Body of pancreas (tissue), 4 donors: ENCODE measurements around the gene TAS2R31. TPM values are rescaled to one million over a fixed set of nuclear protein-coding genes. Genes with fewer than 3 reads are reported as not detected.

Source experiments
- ATAC-seq: fragments of 150-250 bp; one replicate; pipeline ENCODE4 v1.9.1; 2016
- DNase-seq, 4 donors: peaks; one replicate each; pipeline ENCODE4 v3.0.0-alpha.2; 2019
- H3K27ac ChIP-seq, 4 donors: fragments of 200-600 bp; sonication (generic); 1 replicate in 3 of 4; 2 replicates in 1 of 4; pipeline versions ENCODE4 v1.5.1 to v1.6.1; 2016 to 2019; ENCODE audit warnings: mild to moderate bottlenecking in 1 of 4, mixed read lengths in 1 of 4, moderate library complexity in 1 of 4
- H3K27me3 ChIP-seq, 2 donors: fragments of 200-600 bp; sonication (generic); one replicate each; pipeline ENCODE4 v1.6.0; 2016; ENCODE audit warnings: mild to moderate bottlenecking in 1 of 2
- H3K36me3 ChIP-seq, 2 donors: fragments of 200-600 bp; sonication (generic); replicated peaks in 1 of 2; 2 replicates each; pipeline ENCODE4 v1.5.1; 2016; ENCODE audit warnings: low read depth in 2 of 2; ENCODE audit not compliant: insufficient read depth in 1 of 2
- H3K4me1 ChIP-seq: fragments of 200-600 bp; sonication (generic); one replicate; pipeline ENCODE4 v1.6.0; 2016
- H3K4me3 ChIP-seq, 2 donors: fragments of 200-600 bp; sonication (generic); 1 replicate in 1 of 2; 2 replicates in 1 of 2; pipeline ENCODE4 v1.5.1; 2016 to 2019
- H3K9me3 ChIP-seq, 3 donors: fragments of 200-600 bp; sonication (generic); 1 replicate in 2 of 3; 2 replicates in 1 of 3; pipeline ENCODE4 v1.5.1; 2016
- CTCF ChIP-seq, 7 experiments: fragments of 450-650 bp in 4 of 7; fragments of 200-600 bp in 3 of 7; sonication (generic) in 3 of 7; IDR thresholded peaks; one replicate each; pipeline ENCODE4 v1.5.1; 2016 to 2019; ENCODE audit warnings: antibody characterized with exemption in 7 of 7
- POLR2A ChIP-seq, 3 donors: fragments of 450-650 bp; IDR thresholded peaks; one replicate each; pipeline ENCODE4 v1.6.1; 2016; ENCODE audit warnings: antibody characterized with exemption in 3 of 3, mild to moderate bottlenecking in 2 of 3
- WGBS, 2 donors: methylation state at CpG; one replicate each; pipeline ENCODE4 v1.1.5; 2017; 5-methylcytosine and 5-hydroxymethylcytosine counted together
- intact Hi-C: fragments of 100-400 bp; cut with DNase I; formaldehyde crosslinking; loops from one replicate; pipeline ENCODE4 v1.15.1; 2023
- total RNA-seq, 2 donors: library from RNA; depleted of rRNA; stranded (reverse); fragments of >200 nt; gene quantifications; one replicate each; pipeline ENCODE4 v1.1.0, GENCODE V29; 2016

TAS2R31 gene
- total RNA-seq = 1 to 10 TPM; 7.0 to 8.9 TPM

GRCh38 chr12:11031307-11031706 lies at the start of gene TAS2R31:
TSS of gene TAS2R31 (minus strand) at chr12:11031407. CDS start at chr12:11031335, 72 bp downstream.
- Histone ChIP-seq H3K36me3 (no peaks in the 10 kb centered on the region), H3K27me3 (no peaks in the 10 kb centered on the region), H3K4me1 (no peaks in the 10 kb centered on the region), H3K4me3 (no peak within 1 kb of the TSS), H3K27ac (no peak within 1 kb of the TSS), H3K9me3 (no peaks in the 10 kb centered on the region)
- ATAC-seq (no peak), DNase-seq (no peak)
- TF ChIP-seq POLR2A (IDR thresholded peaks at IDR 0.05) = no peak
- no peak for TF ChIP-seq CTCF (IDR thresholded peaks at IDR 0.05)
- intact Hi-C loops = no loop called here
- WGBS, 2 donors = 91 to 96% methylated on average over 6 of the region's 6 CpGs

DNA sequence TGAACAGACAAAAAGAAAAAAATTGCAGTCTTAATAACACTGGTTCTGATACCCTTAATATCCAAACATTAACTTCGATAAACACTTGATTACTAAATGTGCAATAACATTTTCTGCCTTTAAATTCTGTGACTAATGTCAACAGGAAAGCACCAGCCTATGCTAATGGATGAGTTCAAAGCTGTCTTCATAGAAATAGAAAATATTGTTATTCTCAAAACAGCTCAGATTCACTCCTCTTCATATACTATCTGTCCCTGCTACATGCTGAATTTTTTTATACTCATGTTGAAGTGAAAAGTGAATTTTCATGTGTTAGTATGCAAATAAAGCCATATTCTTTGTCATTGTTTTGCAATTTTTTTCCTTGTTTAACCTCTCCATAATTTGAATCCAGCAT lies 47.0 kb upstream of the TAS2R31 start:
- Histone ChIP-seq H3K9me3 (no peaks in the 10 kb centered on the region), H3K36me3 (no peaks in the 10 kb centered on the region), H3K27me3 (no peaks in the 10 kb centered on the region), H3K4me1 (no peaks in the 10 kb centered on the region), H3K4me3 (no peak overlapping the region), H3K27ac (no peak overlapping the region)
- DNase-seq (no peak), ATAC-seq (no peak)
- WGBS, 2 donors = 90 to 93% methylated on average over 1 of the region's 1 CpG
- TF ChIP-seq POLR2A (IDR thresholded peaks at IDR 0.05) (no peak), CTCF (IDR thresholded peaks at IDR 0.05) (no peak)
- intact Hi-C loops = no loop called here

GRCh38 chr12:11075642-11076041 lies 44.4 kb upstream of the TAS2R31 start:
- TF ChIP-seq POLR2A (IDR thresholded peaks at IDR 0.05) (no peak), CTCF (IDR thresholded peaks at IDR 0.05) (no peak)
- 75 to 90% methylated on average over 3 of the region's 3 CpGs for WGBS, 2 donors
- Histone ChIP-seq H3K4me3 (no peak overlapping the region), H3K4me1 (no peaks in the 10 kb centered on the region), H3K27me3 (no peaks in the 10 kb centered on the region), H3K27ac (no peak overlapping the region), H3K36me3 (no peaks in the 10 kb centered on the region), H3K9me3 (no peaks in the 10 kb centered on the region)
- intact Hi-C loops = no loop called here
- DNase-seq (no peak), ATAC-seq (no peak)

DNA sequence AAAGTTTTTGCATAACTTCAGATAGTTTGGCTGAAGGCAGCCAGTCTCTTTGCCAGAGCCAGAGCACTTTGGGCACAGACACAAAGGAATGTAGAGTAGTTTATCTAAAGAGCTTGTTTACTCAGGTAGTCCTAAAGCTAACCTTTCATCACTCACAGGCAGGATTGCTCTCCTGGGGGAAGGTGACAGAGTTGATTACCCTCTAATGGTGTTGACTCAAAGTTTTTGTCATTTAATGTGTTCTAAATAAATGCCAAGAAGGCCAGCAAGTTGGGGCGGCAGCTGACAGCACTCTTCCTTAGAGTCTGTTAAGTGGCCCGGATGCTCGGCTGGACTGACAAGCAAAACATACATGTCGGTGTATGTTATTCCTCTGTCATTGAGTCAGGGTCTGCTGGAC lies 40.2 kb upstream of the TAS2R31 start:
- Histone ChIP-seq H3K9me3 (no peaks in the 10 kb centered on the region), H3K36me3 (no peaks in the 10 kb centered on the region), H3K4me1 (no peaks in the 10 kb centered on the region), H3K27ac (no peak overlapping the region), H3K4me3 (no peak overlapping the region), H3K27me3 (no peaks in the 10 kb centered on the region)
- TF ChIP-seq CTCF (IDR thresholded peaks at IDR 0.05) (no peak), POLR2A (IDR thresholded peaks at IDR 0.05) (no peak)
- ATAC-seq = no peak
- WGBS, 2 donors = 52 to 69% methylated on average over 4 of the region's 4 CpGs
- DNase-seq = peak in 1 of 4 donors; percentile 2
- intact Hi-C loops = no loop called here

GRCh38 chr12:11070999-11071398 lies 39.8 kb upstream of the TAS2R31 start:
- no peak for DNase-seq
- no peaks in the 10 kb centered on the region for H3K36me3 ChIP-seq
- no peak overlapping the region for H3K4me3 ChIP-seq
- no peak for TF ChIP-seq CTCF (IDR thresholded peaks at IDR 0.05)
- TF ChIP-seq POLR2A (IDR thresholded peaks at IDR 0.05) = no peak
- no peaks in the 10 kb centered on the region for H3K27me3 ChIP-seq
- no peaks in the 10 kb centered on the region for H3K9me3 ChIP-seq
- no peaks in the 10 kb centered on the region for H3K4me1 ChIP-seq
- intact Hi-C loops = no loop called here
- H3K27ac ChIP-seq = no peak overlapping the region
- no peak for ATAC-seq
- 43 to 59% methylated on average over 1 of the region's 1 CpG for WGBS, 2 donors
